PFSK-1 (cell line): ENCODE results near the gene CBL.

Source experiments
- POLR2AphosphoS5 ChIP-seq: IDR thresholded peaks from 2 replicates; pipeline ENCODE4 v1.6.1; 2012; ENCODE audit warnings: low read depth, mild to moderate bottlenecking, control low read depth, low read length, moderate library complexity
- REST ChIP-seq, 2 experiments: IDR thresholded peaks; 2 replicates each; pipeline versions ENCODE4 v1.6.1 to v1.8.0; 2011 to 2012; ENCODE audit warnings: low read depth in 2 of 2, low read length in 2 of 2, control low read depth in 1 of 2, inconsistent platforms in 1 of 2, mild to moderate bottlenecking in 1 of 2, moderate library complexity in 1 of 2; ENCODE audit not compliant: insufficient read depth in 1 of 2
- TAF1 ChIP-seq: IDR thresholded peaks from 2 replicates; pipeline ENCODE4 v1.6.1; 2012; ENCODE audit warnings: low read length, control low read depth, borderline replicate concordance; ENCODE audit not compliant: insufficient read depth

GRCh38 chr11:119297938-119298337 is 91.8 kb downstream of the CBL start:
- TF ChIP-seq POLR2AphosphoS5 (no peak), TAF1 (no peak), REST (IDR thresholded peaks at IDR 0.05; ENCODE audit: insufficient read depth in 1 of 2, low read depth in 2 of 2, low read length in 2 of 2) (no peak)
